ENCODE data around the gene VAV3. TPM values are rescaled to one million over a fixed set of nuclear protein-coding genes. Genes with fewer than 3 reads are reported as not detected.

Gene VAV3
- total RNA-seq (2021; ENCODE audit: unreplicated experiment) (not detected), Bru-seq, nascent RNA (percentile 1 among the genes with signal in this experiment), BruChase-seq, experiment 1, labeled RNA remaining after a 6-hour chase (percentile 2 among the genes with signal in this experiment), BruChase-seq, experiment 2, labeled RNA remaining after a 2-hour chase (percentile 1 among the genes with signal in this experiment)
- not detected in 2 replicates for polyA plus RNA-seq (2012)
- long read RNA-seq: 0 reads

DNA sequence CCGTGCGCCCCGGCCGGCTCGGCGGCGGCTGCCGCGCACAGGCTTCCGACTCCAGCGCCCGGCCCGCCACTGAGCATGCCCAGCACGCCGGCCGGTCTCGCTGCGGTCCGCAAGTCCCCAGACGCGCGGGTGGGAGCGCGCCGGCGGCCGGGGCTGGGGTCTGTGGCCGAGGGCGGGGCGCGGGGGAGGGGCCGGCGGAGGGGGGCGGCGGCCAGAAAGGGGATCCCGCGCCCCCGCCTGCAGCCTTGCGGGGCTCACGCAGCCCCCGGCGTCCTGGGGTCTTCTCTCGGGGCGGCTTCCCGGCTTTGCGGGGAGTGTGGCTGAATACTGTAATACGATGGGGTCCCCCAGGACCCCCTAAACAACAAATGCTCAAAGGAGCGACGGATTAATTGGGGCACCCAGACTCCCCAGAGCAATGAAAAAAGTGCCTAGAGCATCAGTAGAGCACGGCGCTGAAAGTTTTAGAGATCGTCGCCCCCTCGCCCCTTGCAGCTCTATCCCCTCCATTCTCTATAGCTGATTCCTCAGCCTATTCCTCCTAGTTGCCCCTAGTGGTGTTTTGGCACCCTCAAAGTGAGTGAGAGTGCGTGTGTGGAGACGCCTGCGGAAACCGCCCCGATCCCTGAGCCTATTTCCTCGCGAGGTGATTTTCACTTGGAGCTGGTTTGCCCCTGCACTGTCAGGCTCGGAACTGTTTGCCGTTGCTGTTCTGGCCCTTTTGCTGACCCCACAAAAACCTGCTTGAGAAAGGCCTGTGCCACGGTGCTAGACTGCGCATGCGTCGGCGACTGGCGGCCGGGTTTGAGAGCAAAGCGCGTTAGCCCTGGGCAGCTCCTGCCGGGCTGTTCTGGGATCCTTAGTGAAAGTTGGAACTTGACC lies at the start of gene VAV3:
TSS of gene VAV3 (minus strand) at position 71 of the 882 bp plus-strand sequence. CDS start 311 bp downstream, outside the sequence.
- no peak within 1 kb of the TSS for H2AFZ ChIP-seq (ENCODE audit: low read depth, low read length, poor library complexity, severe bottlenecking)
- no peak within 1 kb of the TSS for H3K9ac ChIP-seq (ENCODE audit: low read length)
- RAD21 ChIA-PET (ENCODE audit: low non-redundant PET in 1 of 2, low total read pairs in 2 of 2, uncharacterized antibody in 2 of 2, unreplicated experiment in 2 of 2): no interaction called here
- intact Hi-C loops (cut with micrococcal nuclease): no loop called here
- H3K4me1 ChIP-seq (ENCODE audit: control insufficient read depth in 1 of 2, insufficient read depth in 2 of 2, low read length in 2 of 2): no peaks in the 10 kb centered on the region
- H3K36me3 ChIP-seq (ENCODE audit: control insufficient read depth in 1 of 2, insufficient read depth in 2 of 2, low read length in 2 of 2): no peaks in the 10 kb centered on the region
- no peak within 1 kb of the TSS for H3K27ac ChIP-seq (ENCODE audit: low read depth, low read length)
- H3K4me3 ChIP-seq (replicated peaks in 1 of 2; ENCODE audit: low read depth in 1 of 2, low read length in 2 of 2): no peak within 1 kb of the TSS
- ATAC-seq (no peak), DNase-seq (ENCODE audit: low read depth, low spot score) (no peak)
- TF ChIP-seq EGR1 (IDR thresholded peaks at IDR 0.05; ENCODE audit: low read depth) (no peak), RAD21 (IDR thresholded peaks at IDR 0.05; ENCODE audit: low read depth) (no peak), CTCF (IDR thresholded peaks at IDR 0.05 in 2 of 3, conservative IDR thresholded peaks at IDR 0.05 in 1 of 3; ENCODE audit: borderline replicate concordance in 1 of 3, insufficient read depth in 1 of 3, low read depth in 2 of 3, low read length in 2 of 3) (no peak), TCF7L2 (IDR thresholded peaks at IDR 0.05; ENCODE audit: borderline replicate concordance, extremely low read depth, insufficient read depth, insufficient read length) (no peak)
- CTCF ChIA-PET: no interaction called here
- POLR2A ChIA-PET: no interaction called here
- no peaks in the 10 kb centered on the region for H4K20me1 ChIP-seq (ENCODE audit: insufficient read depth)
- no peak within 1 kb of the TSS for H3K4me2 ChIP-seq (ENCODE audit: low read length)
- no TSS peak for BruUV-seq (replicated peaks)
- H3K79me2 ChIP-seq (ENCODE audit: insufficient read depth, low read length): no peaks in the 10 kb centered on the region
- H3K27me3 ChIP-seq (ENCODE audit: insufficient read depth, low read length): peaks cover 5% of the 10 kb centered on the region; the same call in 1 of the 2 replicates
- no peaks in the 10 kb centered on the region for H3K9me2 ChIP-seq (ENCODE audit: insufficient read depth)
- H3K9me3 ChIP-seq (ENCODE audit: control insufficient read depth in 1 of 2, insufficient read depth in 1 of 2, low read depth in 1 of 2, low read length in 2 of 2): no peaks in the 10 kb centered on the region

DNA sequence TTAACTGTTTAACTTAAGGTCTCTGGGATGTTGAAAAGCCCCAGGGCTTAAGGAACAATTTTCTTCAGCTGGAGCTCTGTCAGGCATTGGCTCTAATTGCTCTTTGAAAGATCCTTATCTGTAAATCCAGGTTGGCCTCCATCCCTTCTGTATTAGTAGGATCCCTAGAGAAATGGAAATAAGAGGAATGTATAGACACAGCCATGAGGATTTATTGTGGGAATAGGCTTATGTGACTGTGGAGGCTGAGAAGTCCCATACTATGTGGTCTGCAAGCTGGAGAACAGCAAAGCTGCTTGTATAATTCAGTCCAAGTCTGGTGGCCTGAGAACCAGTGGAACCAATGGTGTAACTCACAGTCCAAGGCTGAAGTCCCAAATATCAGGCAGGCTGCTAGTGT lies 47.6 kb upstream of the VAV3 start:
- no peaks in the 10 kb centered on the region for H3K9me2 ChIP-seq (ENCODE audit: insufficient read depth)
- DNase-seq (ENCODE audit: low read depth, low spot score) (no peak), ATAC-seq (no peak)
- no peaks in the 10 kb centered on the region for H3K4me1 ChIP-seq (ENCODE audit: control insufficient read depth in 1 of 2, insufficient read depth in 2 of 2, low read length in 2 of 2)
- H3K27ac ChIP-seq (ENCODE audit: low read depth, low read length): no peak overlapping the region
- no peaks in the 10 kb centered on the region for H3K36me3 ChIP-seq (ENCODE audit: control insufficient read depth in 1 of 2, insufficient read depth in 2 of 2, low read length in 2 of 2)
- no peak overlapping the region for H2AFZ ChIP-seq (ENCODE audit: low read depth, low read length, poor library complexity, severe bottlenecking)
- TF ChIP-seq, protein P1, sequence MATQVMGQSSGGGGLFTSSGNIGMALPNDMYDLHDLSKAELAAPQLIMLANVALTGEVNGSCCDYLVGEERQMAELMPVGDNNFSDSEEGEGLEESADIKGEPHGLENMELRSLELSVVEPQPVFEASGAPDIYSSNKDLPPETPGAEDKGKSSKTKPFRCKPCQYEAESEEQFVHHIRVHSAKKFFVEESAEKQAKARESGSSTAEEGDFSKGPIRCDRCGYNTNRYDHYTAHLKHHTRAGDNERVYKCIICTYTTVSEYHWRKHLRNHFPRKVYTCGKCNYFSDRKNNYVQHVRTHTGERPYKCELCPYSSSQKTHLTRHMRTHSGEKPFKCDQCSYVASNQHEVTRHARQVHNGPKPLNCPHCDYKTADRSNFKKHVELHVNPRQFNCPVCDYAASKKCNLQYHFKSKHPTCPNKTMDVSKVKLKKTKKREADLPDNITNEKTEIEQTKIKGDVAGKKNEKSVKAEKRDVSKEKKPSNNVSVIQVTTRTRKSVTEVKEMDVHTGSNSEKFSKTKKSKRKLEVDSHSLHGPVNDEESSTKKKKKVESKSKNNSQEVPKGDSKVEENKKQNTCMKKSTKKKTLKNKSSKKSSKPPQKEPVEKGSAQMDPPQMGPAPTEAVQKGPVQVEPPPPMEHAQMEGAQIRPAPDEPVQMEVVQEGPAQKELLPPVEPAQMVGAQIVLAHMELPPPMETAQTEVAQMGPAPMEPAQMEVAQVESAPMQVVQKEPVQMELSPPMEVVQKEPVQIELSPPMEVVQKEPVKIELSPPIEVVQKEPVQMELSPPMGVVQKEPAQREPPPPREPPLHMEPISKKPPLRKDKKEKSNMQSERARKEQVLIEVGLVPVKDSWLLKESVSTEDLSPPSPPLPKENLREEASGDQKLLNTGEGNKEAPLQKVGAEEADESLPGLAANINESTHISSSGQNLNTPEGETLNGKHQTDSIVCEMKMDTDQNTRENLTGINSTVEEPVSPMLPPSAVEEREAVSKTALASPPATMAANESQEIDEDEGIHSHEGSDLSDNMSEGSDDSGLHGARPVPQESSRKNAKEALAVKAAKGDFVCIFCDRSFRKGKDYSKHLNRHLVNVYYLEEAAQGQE (IDR thresholded peaks at IDR 0.05; ENCODE audit: low read depth): no peak
- TF ChIP-seq POLR2AphosphoS5 (IDR thresholded peaks at IDR 0.05; ENCODE audit: low read depth, low read length) (no peak), CBX3 (IDR thresholded peaks at IDR 0.05; ENCODE audit: low read depth) (no peak), MAX (IDR thresholded peaks at IDR 0.05) (no peak)
- intact Hi-C loops (cut with micrococcal nuclease): no loop called here
- peaks cover 34% of the 10 kb centered on the region for H3K27me3 ChIP-seq (ENCODE audit: insufficient read depth, low read length)
- CTCF ChIA-PET: no interaction called here
- POLR2A ChIA-PET: no interaction called here
- H3K4me3 ChIP-seq (replicated peaks in 1 of 2; ENCODE audit: low read depth in 1 of 2, low read length in 2 of 2): no peak overlapping the region
- no peaks in the 10 kb centered on the region for H3K9me3 ChIP-seq (ENCODE audit: control insufficient read depth in 1 of 2, insufficient read depth in 1 of 2, low read depth in 1 of 2, low read length in 2 of 2)
- no peaks in the 10 kb centered on the region for H4K20me1 ChIP-seq (ENCODE audit: insufficient read depth)
- BruUV-seq (replicated peaks): no TSS peak
- no peaks in the 10 kb centered on the region for H3K79me2 ChIP-seq (ENCODE audit: insufficient read depth, low read length)
- no peak overlapping the region for H3K9ac ChIP-seq (ENCODE audit: low read length)
- RAD21 ChIA-PET (ENCODE audit: low non-redundant PET in 1 of 2, low total read pairs in 2 of 2, uncharacterized antibody in 2 of 2, unreplicated experiment in 2 of 2): no interaction called here
- H3K4me2 ChIP-seq (ENCODE audit: low read length): no peak overlapping the region
